Measurements from ENCODE around the gene SPN.

DNA sequence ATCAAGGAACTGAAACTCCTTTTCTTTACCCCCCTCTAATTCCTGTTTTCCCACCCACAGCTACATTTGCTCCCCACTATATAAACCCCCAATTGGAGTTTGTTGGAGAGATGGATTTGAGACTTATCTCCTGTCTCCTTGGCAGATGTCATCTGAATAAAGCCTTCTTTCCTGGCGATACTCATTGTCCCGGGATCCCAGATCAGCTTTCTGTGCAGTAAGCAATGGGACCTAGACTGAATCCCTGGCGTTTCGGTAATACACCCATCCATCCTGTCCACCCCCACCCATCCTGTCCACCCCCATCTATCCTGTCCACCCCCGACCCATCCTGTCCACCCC, 38.1 kb downstream of the SPN start:
- TF ChIP-seq SMC3 (IDR thresholded peaks at IDR 0.05; ENCODE audit: low read depth, low read length) (no peak), POLR2A (IDR thresholded peaks at IDR 0.05; ENCODE audit: low read depth, low read length) (no peak), RFX5 (IDR thresholded peaks at IDR 0.05; ENCODE audit: low read depth, low read length) (no peak), USF2 (IDR thresholded peaks at IDR 0.05; ENCODE audit: low read depth, low read length) (no peak), NFE2L2 (IDR thresholded peaks at IDR 0.05; ENCODE audit: low read depth, low read length) (no peak), MXI1 (IDR thresholded peaks at IDR 0.05; ENCODE audit: borderline replicate concordance, low read depth, low read length) (no peak), MAFK (IDR thresholded peaks at IDR 0.05; ENCODE audit: low read depth, low read length) (no peak), CHD1 (IDR thresholded peaks at IDR 0.05; ENCODE audit: low read depth, low read length) (no peak), MAZ (IDR thresholded peaks at IDR 0.05; ENCODE audit: borderline replicate concordance, low read depth, low read length) (no peak), BHLHE40 (IDR thresholded peaks at IDR 0.05; ENCODE audit: low read depth, low read length) (no peak), RAD21 (IDR thresholded peaks at IDR 0.05; ENCODE audit: low read length) (no peak)
- TF ChIP-seq, protein P1, sequence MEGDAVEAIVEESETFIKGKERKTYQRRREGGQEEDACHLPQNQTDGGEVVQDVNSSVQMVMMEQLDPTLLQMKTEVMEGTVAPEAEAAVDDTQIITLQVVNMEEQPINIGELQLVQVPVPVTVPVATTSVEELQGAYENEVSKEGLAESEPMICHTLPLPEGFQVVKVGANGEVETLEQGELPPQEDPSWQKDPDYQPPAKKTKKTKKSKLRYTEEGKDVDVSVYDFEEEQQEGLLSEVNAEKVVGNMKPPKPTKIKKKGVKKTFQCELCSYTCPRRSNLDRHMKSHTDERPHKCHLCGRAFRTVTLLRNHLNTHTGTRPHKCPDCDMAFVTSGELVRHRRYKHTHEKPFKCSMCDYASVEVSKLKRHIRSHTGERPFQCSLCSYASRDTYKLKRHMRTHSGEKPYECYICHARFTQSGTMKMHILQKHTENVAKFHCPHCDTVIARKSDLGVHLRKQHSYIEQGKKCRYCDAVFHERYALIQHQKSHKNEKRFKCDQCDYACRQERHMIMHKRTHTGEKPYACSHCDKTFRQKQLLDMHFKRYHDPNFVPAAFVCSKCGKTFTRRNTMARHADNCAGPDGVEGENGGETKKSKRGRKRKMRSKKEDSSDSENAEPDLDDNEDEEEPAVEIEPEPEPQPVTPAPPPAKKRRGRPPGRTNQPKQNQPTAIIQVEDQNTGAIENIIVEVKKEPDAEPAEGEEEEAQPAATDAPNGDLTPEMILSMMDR (conservative IDR thresholded peaks at IDR 0.05; ENCODE audit: low read depth, low read length): no peak

All from IMR-90 (cell line).